H4 (cell line): Measurements from ENCODE around the gene PIGZ. TPM values are rescaled to one million over a fixed set of nuclear protein-coding genes. Genes with fewer than 3 reads are reported as not detected.

ENCODE experiments used
- DNase-seq: peaks from one replicate; pipeline ENCODE4 v3.0.0-alpha.2; 2015; ENCODE audit warnings: low spot score
- total RNA-seq: library from RNA; depleted of rRNA; stranded (reverse); fragments of >200 nt; shearing (Covaris generic); gene quantifications from 2 replicates; pipeline ENCODE4 v1.2.3, GENCODE V29; 2014

The PIGZ gene
- total RNA-seq, 1 experiment from 2014 or later: 0.89 TPM

DNA sequence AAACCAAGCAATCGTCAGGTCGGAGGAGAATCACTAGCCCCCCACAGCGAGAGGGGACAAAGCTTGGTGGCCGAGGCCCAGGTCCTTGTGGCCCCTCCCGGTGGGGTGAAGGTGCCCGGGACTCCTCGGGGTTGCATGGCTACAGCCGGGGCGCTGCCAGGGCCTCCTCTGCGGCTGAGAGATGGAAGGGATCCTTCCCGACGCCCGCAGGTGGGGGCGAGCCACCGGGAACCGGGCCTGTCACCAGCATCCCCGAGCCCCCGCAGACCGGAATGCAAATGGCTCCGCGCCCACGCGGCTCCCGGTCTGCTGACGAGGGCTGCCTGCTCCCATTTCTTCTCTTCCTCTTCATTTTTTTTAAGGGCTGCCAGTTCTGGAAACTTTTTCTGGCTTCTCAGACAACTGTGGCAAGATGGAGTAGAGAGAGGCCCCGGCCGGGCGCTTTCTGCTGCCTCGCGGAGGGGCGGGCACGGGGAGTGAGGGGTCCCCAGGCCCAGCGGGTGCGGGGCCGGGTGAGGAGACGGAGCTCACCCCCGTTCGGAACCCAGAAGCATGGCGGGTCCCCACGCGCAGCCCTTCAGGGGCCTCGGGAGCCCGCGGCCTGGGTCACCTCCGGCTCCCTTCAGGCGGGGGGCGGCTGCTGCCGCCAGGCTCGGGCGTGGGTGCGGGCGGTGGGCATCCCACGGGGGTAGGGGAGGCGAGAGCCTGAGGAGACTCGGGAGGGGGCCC is 33.5 kb upstream of the PIGZ start:
- no peak for DNase-seq

DNA sequence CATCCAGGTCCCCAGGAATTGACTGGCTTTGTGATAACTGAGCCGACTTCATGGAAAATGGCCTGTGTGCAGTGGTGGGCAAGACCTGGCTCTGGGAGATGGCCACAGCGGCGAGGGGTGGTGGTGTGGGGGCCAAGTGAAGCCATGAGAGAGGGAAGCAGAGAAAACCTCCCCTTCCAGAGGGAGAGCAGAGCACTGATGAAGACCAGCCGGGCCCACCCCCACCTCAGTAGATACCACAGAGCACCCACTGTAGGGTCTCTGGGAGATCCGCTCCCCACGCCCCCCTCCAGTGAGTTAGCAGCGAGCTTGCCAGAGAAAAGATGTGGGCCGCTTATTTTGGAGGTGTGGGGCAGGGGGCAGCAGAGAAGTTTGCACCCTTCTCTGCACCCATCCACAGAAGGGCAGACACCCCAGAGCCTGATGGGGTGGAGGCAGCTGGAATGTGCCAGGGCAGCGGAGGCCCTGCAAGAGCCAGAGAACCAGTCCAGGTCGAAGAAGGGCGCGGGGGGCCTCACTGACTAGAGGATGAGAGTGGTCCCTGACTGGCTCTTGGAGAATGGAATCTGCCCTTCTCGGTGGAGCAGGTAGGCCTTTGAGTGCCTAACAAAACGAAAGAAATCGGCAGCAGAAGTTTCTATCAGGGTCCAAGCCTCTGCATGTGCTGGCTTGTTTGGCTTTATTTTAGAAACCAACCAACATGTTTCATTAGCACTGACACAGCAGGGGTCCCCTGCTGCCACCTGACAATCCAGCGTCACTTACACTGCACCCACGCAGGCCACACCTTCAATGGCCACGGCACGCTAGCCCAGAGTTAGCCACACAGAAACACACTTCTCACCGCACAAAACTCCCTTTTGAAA is 32.7 kb upstream of the PIGZ start:
- no peak for DNase-seq

DNA sequence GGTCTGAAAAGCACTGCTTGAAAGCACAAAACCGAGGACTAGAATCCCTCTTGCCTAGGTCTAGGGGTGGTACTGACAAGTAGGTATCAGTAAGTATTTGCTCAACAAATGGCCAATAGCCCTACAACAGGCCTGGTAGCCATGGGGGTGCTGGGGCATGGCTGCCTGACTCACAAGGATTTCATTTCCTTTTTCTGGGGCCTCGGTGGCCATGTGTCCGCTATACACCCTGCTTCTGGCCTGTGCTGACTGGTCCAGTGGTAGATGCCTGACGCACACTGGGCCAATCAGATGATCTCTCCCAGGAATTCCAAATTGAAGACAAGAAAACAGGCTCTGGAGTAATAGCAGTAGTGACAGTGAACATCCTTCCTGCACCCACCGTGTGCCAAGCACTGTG is 31.6 kb upstream of the PIGZ start:
- no peak for DNase-seq

DNA sequence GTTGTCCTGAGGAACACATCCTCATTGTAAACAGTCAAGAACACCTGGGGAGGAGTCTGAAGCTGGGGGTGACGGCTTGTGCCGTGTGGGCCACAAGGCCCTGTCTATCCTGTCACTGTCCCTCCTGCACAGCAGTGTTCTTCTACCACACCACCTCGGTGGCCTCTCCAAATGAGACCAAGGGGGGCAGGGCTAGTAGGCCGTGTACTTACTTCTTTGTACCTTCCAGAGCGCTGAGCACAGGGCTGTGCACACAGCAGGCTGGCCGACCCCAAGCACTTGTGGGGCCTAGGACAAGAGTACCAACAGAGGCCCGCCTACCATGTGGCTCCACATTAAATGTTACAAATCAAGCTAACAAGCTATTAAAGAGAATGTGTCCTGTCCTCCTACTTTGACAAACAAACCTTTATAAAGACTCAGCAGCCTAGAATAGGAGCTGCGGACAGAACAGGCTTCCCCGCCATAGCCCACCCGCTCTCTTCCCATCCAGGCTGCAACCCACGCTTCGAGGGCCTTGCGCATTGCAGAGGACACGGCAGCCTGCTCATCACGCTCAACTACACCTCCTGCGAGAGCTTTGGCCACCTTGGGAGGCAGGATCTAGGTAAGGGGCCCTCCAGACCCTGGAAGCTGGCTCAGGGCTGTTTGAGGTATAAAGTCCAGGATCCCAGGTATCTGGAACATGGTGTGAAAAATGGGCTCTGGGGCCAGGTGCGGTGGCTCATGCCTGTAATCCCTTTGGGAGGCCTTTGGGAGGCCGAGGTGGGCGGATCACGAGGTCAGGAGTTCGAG is 30.5 kb upstream of the PIGZ start:
- no peak for DNase-seq

DNA sequence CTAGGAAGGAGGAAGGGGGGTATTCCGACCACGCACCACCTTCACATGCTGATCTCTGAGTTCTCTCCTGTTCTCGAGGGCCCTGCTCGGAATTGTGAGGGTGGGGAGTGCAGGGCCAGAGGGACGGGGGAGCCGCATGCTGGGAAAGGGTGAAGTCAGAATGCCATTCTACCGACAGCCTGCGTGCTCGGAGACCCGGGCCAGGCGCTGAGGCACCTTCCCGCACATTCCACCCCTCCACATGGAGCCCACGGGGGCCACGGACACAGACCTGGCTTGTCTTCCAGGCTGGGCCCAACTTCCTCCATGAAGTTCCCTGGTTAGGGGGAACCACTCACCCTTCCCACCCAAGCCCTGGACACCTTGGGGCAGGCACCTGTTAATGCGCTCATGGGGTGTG is 28.7 kb upstream of the PIGZ start:
- DNase-seq: no peak

DNA sequence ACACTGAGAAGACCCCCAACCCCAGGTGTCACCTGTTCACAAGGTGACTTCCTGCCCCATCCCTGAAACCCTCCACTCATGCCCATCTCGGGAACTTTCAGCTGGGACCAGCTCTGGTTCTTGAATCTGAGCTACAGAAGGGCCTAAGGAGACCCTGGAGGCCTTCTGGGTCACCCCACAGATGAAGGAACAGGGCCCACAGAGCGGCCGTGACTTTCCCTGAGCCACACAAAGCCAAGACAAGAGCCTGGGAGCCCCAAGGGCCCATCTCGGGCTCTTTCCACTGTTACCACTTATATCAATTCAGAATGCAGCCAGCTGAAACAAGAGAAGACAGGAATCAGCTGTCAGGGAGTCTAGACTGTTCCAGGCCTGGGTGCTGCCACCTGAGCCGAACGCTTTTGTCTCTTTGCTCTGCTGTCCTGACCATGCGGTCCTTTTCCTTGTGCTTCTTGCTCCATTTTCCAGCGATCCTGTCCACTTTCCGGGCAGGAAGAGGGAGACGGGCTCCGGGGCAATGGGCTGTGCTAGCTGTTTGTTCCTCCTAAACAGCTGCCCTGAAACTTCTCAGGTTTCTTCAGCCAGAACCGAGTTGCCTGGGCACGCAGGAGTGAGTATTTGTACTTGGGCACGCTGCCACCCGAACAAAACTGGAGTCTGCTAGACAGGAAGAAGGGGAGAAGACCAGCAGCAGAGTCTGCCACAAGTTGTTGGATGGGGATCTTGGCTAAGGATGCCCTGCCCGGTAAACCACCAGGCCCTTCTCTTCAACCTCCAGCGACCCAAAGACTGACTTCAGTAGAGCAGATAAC is 28.0 kb upstream of the PIGZ start:
- DNase-seq: no peak

DNA sequence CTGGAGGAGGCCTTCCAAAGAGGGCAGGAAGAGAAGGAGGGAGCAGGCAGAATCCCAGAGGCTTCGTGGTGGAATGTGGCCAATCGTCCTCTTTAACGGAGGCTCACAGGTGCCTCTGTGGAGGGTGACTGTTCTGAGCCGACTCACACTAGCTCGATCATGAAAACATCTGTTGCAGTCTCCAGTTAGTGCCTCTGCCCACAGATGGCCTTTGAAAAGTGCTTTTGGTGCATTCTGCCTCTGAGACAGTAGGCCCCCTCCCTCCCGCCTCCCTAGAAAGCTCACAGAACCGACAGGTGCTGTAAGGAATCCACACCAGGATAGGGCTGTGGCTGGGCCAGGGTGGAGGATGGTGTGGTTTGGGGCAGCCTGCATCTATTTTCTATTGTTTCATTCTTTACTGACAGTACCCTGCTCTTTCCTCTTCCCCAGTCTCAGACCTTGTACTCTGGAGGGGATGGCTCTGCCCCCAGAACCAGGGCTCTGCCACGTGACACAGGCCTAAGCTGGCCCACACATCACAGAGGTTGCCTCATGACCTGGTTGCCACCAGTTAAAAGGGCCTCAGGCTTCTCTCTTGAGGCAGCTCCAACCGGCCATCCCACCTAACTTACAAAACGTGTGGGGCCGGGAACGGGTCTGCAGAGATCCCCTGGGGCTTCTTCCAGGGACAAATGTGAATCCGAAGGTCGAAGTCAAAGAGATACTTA is 27.2 kb upstream of the PIGZ start:
- no peak for DNase-seq

DNA sequence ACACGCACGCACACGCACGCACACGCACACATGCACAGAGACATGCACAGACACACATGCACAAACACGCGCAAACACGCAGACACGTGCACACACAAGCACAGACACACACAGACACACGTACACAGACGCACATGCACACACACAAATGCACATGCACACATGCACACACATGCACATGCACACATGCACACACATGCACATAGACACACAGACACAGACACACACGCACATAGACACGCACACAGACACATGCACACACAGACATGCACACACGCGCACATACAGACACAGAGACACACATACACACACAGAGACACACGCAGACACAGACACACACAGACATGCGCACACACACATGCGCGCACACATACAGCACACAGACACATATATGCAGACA is 26.4 kb upstream of the PIGZ start:
- no peak for DNase-seq

DNA sequence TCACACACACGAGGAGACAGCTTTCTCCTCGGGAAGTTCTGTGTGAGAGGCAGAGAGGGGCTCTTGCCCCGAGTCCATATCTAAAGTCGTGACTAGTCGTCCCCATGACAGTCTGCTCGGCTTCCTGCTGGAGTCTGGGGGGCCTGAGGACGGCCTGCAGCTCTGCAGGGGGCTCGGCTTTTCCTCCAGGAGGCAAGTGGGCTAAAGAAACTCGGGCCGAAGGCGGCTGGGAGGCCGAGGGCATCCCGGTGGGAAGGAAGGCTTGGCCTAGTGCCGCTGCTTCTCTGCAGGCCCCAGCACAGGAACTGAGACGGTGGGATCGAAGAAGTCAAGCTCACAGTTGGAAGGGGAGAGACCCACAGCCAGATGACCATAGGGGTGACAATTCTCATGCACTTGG is 25.4 kb upstream of the PIGZ start:
- DNase-seq: no peak

DNA sequence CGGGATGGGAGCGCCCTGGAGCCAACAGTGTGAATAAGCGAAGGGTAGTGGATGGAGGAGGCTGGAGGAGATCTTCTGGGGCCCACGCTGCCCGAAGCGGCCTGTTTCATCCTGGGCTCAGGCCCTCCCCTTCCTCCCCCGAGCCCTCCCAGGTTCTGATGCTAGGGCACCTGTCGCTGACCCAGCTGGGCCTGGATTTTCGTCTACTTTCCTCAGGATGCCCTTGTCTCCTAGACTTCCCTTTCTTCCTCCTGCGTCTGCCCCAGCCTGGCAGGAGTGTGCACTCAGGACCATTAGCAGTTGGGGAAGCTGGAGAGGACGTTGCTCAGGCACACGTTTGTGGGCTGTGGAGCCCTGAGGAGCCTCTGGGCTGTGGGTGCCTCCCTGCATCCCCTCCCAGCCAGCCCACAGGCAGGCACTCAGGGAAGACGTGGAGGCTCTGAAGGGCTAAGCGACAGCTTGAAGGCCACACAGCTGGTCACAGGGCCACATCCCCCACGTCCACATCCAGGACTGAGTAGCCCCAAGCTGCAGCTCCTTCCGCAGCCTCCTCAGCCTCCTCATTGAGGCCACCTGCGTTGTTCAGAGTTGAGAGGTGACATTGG is 23.9 kb upstream of the PIGZ start:
- DNase-seq: no peak

DNA sequence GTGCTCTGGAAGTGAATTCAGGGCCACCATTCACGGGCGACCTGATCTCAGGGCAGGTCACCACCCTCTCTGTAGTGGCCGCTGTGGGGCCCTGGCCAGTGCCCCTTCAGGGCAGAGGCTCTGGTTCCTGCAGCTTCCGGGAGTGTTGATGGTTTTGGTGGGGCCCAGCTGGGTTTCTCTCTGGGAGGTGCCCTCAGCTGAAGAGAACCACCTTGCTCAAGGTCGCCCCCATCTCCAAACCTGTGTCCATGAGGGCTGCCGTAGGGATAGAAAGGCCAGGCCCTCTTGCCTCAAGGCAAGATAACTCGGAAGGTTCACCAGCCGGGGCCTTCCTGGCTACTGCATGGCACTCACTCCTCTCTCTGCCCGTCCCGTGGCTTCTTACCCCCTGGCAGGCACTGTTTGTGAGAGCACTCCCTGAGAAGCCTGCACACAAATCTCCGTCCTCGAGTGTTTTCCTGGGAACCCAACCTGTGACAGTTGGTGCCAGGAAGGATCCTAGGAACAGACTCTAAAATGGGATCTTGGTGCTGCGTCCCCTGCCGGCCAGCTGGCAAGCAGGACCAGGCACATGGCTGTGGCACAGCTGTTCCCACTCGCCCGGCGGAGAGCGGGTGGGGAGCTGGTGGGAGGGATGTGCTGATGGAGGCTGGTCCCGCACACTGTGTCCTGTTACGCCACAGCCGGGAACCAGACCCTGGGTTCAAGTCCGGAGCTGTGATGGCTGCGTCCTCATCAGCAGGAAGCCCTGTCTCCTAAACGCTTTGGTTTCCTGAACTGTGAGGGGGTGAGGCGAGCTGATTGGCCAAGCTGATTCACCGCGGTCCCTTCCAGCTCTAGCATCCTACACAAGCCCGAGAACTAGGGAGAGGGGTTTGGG is 23.2 kb upstream of the PIGZ start:
- no peak for DNase-seq

DNA sequence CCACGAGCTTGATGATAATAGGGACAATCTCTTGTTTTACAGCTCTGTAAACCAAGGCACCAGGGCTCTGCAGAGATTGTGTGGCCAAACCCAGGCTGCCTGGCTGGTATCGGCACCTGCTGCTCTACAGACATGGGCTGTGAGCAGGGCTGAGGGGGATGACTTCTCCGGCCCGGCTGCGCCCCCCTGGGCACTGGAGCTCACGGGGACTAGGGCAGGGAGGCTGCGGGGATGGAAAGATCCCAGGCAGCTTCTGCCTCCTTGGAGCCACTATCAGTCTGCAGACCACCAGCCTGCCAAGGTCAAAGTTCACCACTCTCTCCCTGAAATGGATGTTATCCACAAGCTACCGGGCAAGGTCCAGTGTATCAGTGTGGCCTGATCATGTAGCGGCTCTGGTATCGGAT is 22.0 kb upstream of the PIGZ start:
- DNase-seq: no peak

DNA sequence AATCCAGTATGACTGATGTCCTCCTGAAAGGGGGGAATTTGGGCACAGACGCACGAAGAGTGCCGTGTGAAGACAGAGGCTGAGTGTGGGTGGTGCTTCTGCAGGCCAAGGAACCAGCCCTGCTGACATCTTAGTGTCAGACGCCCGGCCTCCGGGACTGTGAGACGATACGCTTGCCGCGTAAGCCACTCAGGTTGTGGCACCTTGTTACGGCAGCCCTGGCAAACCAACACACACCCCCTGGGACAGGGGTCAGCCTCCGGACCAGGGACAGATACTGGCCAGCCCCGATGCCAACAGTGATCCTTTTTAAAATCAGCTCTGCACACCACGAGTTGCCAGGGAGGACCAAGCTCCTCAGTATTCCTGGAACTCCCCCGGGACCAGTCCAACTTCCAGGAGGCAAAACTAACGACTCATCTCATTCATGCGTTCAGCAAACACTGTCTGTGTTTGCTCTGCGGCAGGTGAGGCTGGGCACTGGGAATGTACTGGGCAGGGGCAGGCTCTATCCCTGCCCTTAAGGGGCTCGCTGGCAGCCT is 21.2 kb upstream of the PIGZ start:
- no peak for DNase-seq

DNA sequence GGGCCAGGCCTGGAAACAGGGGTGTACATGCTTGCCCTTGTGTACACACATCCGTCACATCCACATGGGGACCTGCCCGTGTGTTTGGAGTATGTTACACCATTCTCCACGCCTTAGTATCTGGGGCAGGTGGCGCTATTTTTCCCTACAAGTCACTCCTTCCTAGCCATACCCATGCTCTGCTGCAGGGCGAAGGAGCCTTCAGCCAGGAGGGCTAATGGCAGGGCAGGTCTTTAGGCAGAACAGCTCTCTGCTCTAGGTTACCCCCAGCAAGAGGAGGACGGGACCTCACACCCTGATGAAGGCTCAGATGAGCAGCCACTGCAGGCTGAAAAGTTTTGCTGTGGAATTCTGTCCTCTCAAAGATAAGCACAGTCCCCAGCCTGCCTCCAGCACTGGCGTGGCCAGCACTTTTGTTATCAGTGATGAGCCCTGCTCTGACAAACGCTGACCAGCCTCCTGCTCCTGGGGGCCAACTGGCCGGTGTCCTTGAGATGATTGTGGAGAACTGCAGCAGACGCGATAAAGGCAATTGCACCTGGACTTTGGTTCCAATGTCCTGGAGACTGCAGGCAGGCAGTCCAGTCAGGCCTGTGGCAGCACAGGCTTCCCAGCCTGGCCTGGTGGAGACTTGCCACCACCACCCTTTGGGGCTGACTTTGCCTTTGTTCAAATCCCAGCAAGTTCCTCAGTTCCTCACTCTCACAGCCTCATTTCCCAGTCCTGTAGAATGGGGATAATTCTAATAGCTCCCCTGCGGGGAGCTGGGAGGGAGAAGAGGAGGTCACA is 19.8 kb upstream of the PIGZ start:
- no peak for DNase-seq

DNA sequence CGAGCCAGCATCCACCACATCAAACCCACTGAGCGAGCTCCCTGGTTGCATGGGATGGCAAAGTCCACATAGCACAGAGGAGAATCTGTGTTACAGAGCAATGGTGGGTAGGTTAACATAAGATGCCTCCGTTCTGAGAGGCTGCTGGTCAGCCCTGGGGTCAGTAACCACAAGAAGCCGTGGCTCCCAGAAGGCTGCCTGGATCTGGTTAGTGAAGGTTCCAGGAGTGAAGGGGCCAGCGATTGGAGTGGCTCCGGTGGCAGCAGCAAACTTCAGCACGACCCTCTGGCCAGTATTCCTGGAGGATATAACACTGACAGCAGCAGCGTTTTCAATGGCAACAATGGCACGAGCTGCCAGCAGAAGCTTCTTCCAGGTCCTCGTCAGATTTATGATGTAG is 18.4 kb upstream of the PIGZ start:
- DNase-seq: no peak

DNA sequence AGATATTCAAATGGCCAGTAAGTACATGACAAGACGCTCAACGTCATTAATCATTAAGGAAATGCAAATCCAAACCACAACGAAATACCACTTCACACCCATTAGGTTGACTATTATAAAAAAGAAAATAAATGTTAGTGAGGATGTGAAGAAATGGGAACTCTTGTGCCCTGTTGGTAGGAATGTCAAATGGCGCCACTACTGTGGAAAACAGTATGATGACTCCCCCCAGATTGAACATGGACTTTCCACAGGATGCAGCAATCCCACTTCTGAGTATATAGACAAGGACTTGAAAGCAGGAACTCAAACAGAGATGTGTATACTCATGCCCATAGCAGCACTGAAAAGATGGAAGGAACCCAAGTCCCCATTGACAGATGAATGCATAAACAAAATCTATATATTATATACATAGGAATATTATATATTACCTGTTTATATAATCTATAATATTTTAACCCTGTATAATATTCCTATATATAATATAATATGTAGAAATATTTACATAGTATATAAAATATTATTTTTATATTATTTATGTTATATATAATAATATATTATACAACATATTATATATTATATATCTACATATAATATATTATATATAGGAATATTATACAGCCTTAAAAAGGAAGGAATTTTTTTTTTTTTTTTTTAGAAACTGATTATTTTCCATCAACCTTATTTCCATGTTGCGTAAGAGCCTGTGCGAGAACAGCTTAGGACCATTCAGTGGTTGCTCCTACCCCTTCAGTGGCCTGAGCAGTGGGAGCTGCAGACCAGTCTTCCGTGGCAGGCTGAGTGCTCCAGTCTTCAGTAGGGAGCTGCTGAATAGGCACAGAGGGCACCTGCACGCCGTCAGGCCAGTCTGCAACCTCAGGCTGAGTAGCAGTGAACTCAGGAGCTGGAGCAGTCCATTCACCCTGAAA is 17.6 kb upstream of the PIGZ start:
- no peak for DNase-seq

DNA sequence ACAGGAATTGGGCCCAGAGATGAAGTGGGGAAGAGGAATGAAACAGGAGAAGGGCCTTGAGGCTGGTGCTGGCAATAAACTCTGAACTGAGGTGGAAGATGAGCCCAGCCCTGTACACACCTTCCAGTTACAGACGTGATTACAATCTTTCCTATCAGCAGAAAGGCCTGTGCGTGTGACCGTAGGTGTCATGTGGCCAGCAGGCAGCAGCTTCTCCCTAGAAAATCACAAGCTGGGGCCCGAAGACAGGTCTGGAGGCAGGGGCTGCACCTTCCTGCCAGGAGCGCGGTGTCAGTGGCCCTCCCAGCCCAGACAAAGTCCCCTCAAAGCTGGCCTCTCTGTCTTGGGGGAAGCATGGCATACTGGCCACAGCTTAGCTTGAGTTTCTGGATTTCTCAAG is 16.7 kb upstream of the PIGZ start:
- DNase-seq: no peak
